ENCODE data around the gene CDX1. TPM values are rescaled to one million over a fixed set of nuclear protein-coding genes. Genes with fewer than 3 reads are reported as not detected.

Gene CDX1
- total and polyA plus RNA-seq, 2 of the 8 experiments (the other 6 are each of a cell fraction or from before 2014, with no cell fraction given): not detected

DNA sequence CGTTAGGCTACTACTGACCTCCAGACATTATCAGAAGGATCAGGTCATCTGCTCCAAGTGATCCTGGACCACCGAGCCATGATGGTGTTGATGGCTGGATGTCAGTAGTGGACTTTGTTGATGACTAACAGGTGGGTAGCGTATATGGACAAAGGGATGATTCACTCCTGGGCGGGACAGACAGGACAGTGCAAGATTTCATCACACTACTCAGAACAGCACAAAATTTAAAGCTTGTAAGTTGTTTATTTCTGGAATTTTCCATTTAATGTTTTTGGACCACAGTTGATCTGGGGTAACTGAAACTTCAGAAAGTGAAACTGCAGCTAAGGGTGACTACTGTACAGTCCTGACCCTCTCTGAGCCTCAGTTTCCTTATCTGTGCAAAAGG lies 23.6 kb upstream of the CDX1 start:
- H3K79me2 ChIP-seq (ENCODE audit: control insufficient read depth in 1 of 2, insufficient read depth in 2 of 2, low read length in 2 of 2): no peaks in the 10 kb centered on the region
- no peaks in the 10 kb centered on the region for H3K36me3 ChIP-seq (ENCODE audit: control insufficient read depth in 2 of 4, insufficient read depth in 4 of 4, low read length in 3 of 4)
- no peak overlapping the region for H3K4me3 ChIP-seq (ENCODE audit: extremely low read depth in 1 of 4, insufficient read depth in 2 of 4, low read depth in 3 of 4, low read length in 4 of 4)
- H3K4me2 ChIP-seq (ENCODE audit: insufficient read depth in 1 of 2, low read depth in 2 of 2, low read length in 2 of 2): no peak overlapping the region
- H3K23ac ChIP-seq (ENCODE audit: insufficient read length): no peak overlapping the region
- H2BK15ac ChIP-seq (ENCODE audit: low read length): no peak overlapping the region
- TF ChIP-seq, protein P1, sequence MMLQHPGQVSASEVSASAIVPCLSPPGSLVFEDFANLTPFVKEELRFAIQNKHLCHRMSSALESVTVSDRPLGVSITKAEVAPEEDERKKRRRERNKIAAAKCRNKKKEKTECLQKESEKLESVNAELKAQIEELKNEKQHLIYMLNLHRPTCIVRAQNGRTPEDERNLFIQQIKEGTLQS (IDR thresholded peaks at IDR 0.05; ENCODE audit: insufficient read depth, low read depth, low read length): no peak
- TF ChIP-seq GABPA (IDR thresholded peaks at IDR 0.05; ENCODE audit: borderline replicate concordance, insufficient read depth, low read length) (no peak), SP2 (IDR thresholded peaks at IDR 0.05; ENCODE audit: low read length) (no peak), POU5F1 (IDR thresholded peaks at IDR 0.05; ENCODE audit: low read depth, low read length) (no peak), TEAD4 (IDR thresholded peaks at IDR 0.05; ENCODE audit: low read depth, low read length) (no peak), SP4 (IDR thresholded peaks at IDR 0.05; ENCODE audit: low read length) (no peak), GTF2F1 (IDR thresholded peaks at IDR 0.05; ENCODE audit: borderline replicate concordance, low read depth, low read length) (no peak), CHD1 (IDR thresholded peaks at IDR 0.05; ENCODE audit: low read depth, low read length) (no peak)
- TF ChIP-seq, protein P2, sequence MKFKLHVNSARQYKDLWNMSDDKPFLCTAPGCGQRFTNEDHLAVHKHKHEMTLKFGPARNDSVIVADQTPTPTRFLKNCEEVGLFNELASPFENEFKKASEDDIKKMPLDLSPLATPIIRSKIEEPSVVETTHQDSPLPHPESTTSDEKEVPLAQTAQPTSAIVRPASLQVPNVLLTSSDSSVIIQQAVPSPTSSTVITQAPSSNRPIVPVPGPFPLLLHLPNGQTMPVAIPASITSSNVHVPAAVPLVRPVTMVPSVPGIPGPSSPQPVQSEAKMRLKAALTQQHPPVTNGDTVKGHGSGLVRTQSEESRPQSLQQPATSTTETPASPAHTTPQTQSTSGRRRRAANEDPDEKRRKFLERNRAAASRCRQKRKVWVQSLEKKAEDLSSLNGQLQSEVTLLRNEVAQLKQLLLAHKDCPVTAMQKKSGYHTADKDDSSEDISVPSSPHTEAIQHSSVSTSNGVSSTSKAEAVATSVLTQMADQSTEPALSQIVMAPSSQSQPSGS (IDR thresholded peaks at IDR 0.05; ENCODE audit: low read length): no peak
- no peaks in the 10 kb centered on the region for H3K23me2 ChIP-seq (ENCODE audit: low read depth, low read length)
- H3K27me3 ChIP-seq (replicated peaks in 1 of 4; ENCODE audit: control insufficient read depth in 3 of 4, extremely low read depth in 1 of 4, insufficient read depth in 3 of 4, low read length in 3 of 4): no peaks in the 10 kb centered on the region; a peak in 1 of 7 replicates
- FAIRE-seq (no peak), DNase-seq (ENCODE audit: low read depth in 1 of 2, low spot score in 2 of 2) (no peak)
- no peak overlapping the region for H2BK5ac ChIP-seq (ENCODE audit: low read depth, low read length)
- H3K14ac ChIP-seq (ENCODE audit: insufficient read length): no peak overlapping the region
- H2AFZ ChIP-seq (ENCODE audit: low read length): no peak overlapping the region
- peak overlapping the region; percentile 20; the same call in 1 of the 2 replicates for H2AK5ac ChIP-seq (ENCODE audit: low read depth, low read length)
- 88% methylated on average over 4 of the region's 4 CpGs; no CpG with 5 or more reads in 1 of the 2 experiments for WGBS, 2 experiments (ENCODE audit: extremely low coverage in 1 of 2, insufficient coverage in 1 of 2, insufficient read length in 1 of 2, insufficient replicate concordance in 2 of 2, low coverage in 1 of 2, low lambda C conversion rate in 2 of 2, missing lambda C conversion rate in 1 of 2)
- no peak overlapping the region for H3K9ac ChIP-seq (replicated peaks in 1 of 4; ENCODE audit: extremely low read depth in 1 of 4, low read depth in 3 of 4, low read length in 3 of 4)
- peaks cover 4 to 29% (median 21%) of the 10 kb centered on the region in 4 experiments for H3K4me1 ChIP-seq (replicated peaks in 1 of 4; ENCODE audit: control insufficient read depth in 3 of 4, insufficient read depth in 4 of 4, low read length in 3 of 4)
- H2BK12ac ChIP-seq (ENCODE audit: low read depth, low read length): 0 out of 2 replicates have a peak overlapping the region, but pooled peaks have one; percentile 71
- H4K20me1 ChIP-seq (replicated peaks in 1 of 2; ENCODE audit: control insufficient read depth in 1 of 2, insufficient read depth in 2 of 2, low read length in 2 of 2): no peaks in the 10 kb centered on the region
- no peaks in the 10 kb centered on the region for H3K9me3 ChIP-seq (ENCODE audit: insufficient read depth in 2 of 2, low read depth in 1 of 2, low read length in 1 of 2)
- CTCF ChIA-PET (ENCODE audit: partially characterized antibody): interaction anchor here (0.9 to 13.1 kb wide), 6 partner anchors 12 to 113 kb away, joined by 3 to 188 read pairs (median 6); partner anchors contain the start of gene PDGFRB
- POLR2A ChIA-PET (ENCODE audit: partially characterized antibody): no interaction called here
- H3K27ac ChIP-seq (ENCODE audit: low read depth, low read length): no peak overlapping the region
- H2BK20ac ChIP-seq (ENCODE audit: low read length): no peak overlapping the region
- no peak overlapping the region for H2BK120ac ChIP-seq (replicated peaks; ENCODE audit: low read depth, low read length)
- H4K5ac ChIP-seq (ENCODE audit: insufficient read length, low read depth, low read length): no peak overlapping the region
- peak overlapping the region; percentile 51; the same call in 1 of the 2 replicates for H3K18ac ChIP-seq (ENCODE audit: extremely low read depth, low read length)
- H3K4ac ChIP-seq (replicated peaks; ENCODE audit: insufficient read length, low read depth, low read length): no peak overlapping the region
- H3K56ac ChIP-seq (replicated peaks; ENCODE audit: insufficient read length, low read depth, low read length): no peak overlapping the region
- no peak overlapping the region for H4K8ac ChIP-seq (ENCODE audit: extremely low read depth, insufficient read depth, low read length)
- no peaks in the 10 kb centered on the region; the same call in 1 of the 2 replicates for H3K79me1 ChIP-seq (ENCODE audit: low read depth, low read length)
- H4K91ac ChIP-seq (replicated peaks; ENCODE audit: insufficient read length, low read length): no peak overlapping the region

All from H1 (cell line).